Measurements from ENCODE around the gene CCNJL.

Gene CCNJL

GRCh38 chr5:160289356-160289651, 23.1 kb downstream of the CCNJL start:
- no peak for DNase-seq

- peak; percentile 96 for DNase-seq
These were observed 24.8 kb downstream of the CCNJL start for GRCh38 chr5:160287378-160288051.

GRCh38 chr5:160286947-160287346, 25.4 kb downstream of the CCNJL start:
- no peak for DNase-seq

GRCh38 chr5:160285316-160285715, 27.0 kb downstream of the CCNJL start:
- no peak for DNase-seq

- no peak for DNase-seq
These were observed 28.0 kb downstream of the CCNJL start for GRCh38 chr5:160284291-160284873.

- DNase-seq = no peak
These were observed 31.1 kb downstream of the CCNJL start for GRCh38 chr5:160281275-160281674.

GRCh38 chr5:160280384-160281095, 31.8 kb downstream of the CCNJL start:
- no peak for DNase-seq

- no peak for DNase-seq
These were observed 34.0 kb downstream of the CCNJL start for GRCh38 chr5:160278343-160278742.

- no peak for DNase-seq
These were observed 37.9 kb downstream of the CCNJL start for GRCh38 chr5:160274483-160274931.

- DNase-seq = peak; percentile 79
These were observed 39.5 kb downstream of the CCNJL start for GRCh38 chr5:160272889-160273288.

- DNase-seq = peak; percentile 58
These were observed 40.1 kb downstream of the CCNJL start for GRCh38 chr5:160272264-160272663.

GRCh38 chr5:160271836-160272235, 40.5 kb downstream of the CCNJL start:
- DNase-seq = no peak

- peak; percentile 93 for DNase-seq
These were observed 41.0 kb downstream of the CCNJL start for GRCh38 chr5:160271396-160271795.

GRCh38 chr5:160270704-160271103, 41.7 kb downstream of the CCNJL start:
- DNase-seq = no peak

GRCh38 chr5:160269017-160269416, 43.3 kb downstream of the CCNJL start:
- DNase-seq = no peak

GRCh38 chr5:160268121-160268520, 44.2 kb downstream of the CCNJL start:
- no peak for DNase-seq

GRCh38 chr5:160266752-160267345, 45.5 kb downstream of the CCNJL start:
- DNase-seq = no peak

- DNase-seq = no peak
These were observed 46.3 kb downstream of the CCNJL start for GRCh38 chr5:160266044-160266443.

GRCh38 chr5:160263326-160263855, 49.0 kb downstream of the CCNJL start:
- DNase-seq = peak; percentile 78

GRCh38 chr5:160262151-160263074, 50.0 kb downstream of the CCNJL start:
- peak; percentile 59 for DNase-seq

GRCh38 chr5:160260881-160261815, 51.2 kb downstream of the CCNJL start:
- peak; percentile 99 for DNase-seq
